GM12874 (cell line): Measurements from ENCODE around the gene APBB2.

Source experiments
- CTCF ChIP-seq: IDR thresholded peaks from 2 replicates; pipeline ENCODE4 v1.5.1; 2011; ENCODE audit warnings: low read depth, mild to moderate bottlenecking, control low read depth, low read length, moderate library complexity; ENCODE audit not compliant: insufficient read depth

Gene APBB2

DNA sequence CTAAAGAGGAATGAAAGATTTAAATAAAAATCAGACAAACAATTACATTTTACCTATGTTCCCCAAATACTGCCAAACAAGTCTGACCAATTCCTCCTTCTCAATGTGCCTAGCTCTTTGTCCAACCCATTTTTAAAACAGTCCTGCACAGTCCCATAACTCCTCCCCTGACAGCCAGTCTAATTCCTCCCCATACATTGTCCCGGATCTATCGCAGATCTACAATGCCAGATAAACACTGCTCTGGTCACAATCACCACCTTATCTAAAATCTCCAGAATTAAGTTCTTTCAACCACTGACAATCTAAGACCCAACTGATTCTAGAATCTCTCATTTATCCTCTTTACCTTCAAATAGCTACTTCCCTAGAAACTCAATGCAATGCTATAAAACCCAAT, 176.0 kb downstream of the APBB2 start:
- TF ChIP-seq CTCF, result no peak

DNA sequence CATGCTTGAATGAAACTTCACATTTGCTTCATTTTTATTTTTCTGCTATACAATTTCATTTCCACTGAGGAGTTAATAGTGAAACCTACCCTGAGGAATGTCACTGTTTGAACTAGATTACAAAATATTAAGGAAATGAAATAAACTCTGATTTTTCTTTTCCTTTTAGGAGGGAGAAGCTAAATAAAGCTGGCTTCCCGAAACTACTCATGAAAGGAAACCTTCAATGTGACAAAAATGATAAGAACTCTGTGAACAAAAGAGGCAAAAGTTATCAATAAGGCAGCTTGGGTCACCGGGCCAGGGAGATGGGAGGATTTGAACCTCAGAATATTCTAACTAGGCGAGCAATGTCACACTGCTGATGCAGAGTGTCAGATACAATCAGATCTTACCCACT, 185.2 kb downstream of the APBB2 start:
- no peak for TF ChIP-seq CTCF

DNA sequence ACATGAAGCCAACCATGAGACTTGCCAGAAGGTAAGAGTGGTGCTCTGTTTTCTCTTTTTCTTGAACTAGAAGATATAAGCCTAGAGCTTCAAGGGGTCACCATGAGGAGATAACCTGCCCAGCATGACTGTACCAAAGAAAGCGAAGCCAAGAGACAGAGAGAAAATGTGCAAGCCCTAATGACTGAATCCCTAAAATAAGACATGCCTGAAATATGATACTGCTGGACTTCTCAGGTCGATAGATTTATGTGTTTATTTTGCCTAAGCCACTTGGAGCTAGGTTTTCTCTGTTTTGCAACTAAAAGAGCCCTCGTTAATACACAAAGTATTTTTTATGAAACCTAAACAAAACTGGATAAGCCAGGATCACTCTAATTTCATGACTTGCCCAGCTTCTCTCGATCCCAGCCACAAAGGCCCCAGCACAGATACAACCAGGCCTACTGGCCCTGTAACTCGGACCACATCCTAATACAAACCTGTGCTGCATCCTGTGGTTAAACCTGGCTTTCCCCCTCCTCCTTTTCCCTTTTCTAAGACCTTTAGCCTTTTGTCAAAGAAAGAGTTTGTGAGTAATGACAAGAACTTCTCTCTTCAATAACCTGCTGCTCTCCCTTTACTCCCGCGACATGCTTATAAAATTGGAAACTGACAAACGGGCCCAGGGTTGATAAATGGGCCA, 185.8 kb downstream of the APBB2 start:
- TF ChIP-seq CTCF, result no peak

DNA sequence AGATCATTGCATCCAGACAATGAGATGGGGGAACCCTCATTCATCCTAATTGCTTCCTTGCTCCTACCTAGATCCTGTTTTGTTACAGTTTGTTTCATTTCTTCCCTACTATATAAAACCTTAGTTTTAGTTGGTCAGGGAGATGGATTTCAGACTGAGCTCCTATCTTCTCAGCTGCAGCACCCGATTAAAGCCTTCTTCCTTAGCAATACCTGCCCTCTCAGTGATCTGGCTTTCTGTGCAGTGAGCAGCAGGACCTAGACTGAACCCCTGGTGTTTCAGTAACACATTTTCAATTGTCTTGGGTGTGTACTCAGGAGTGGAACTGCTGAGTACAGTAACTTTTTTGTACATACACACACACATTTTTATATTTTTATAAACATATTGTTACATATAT, 187.4 kb downstream of the APBB2 start:
- TF ChIP-seq CTCF, result no peak

- no peak for TF ChIP-seq CTCF
Measured at GRCh38 chr4:41025824-41026223, 188.5 kb downstream of the APBB2 start.

- no peak for TF ChIP-seq CTCF
Measured at GRCh38 chr4:41024556-41025491, 189.5 kb downstream of the APBB2 start.

GRCh38 chr4:41022116-41022515, 192.2 kb downstream of the APBB2 start:
- TF ChIP-seq CTCF, result no peak
